Measurements from ENCODE around the gene SOX1.
A peak's percentile ranks its signal among the peaks of the same experiment; 100 is the strongest.

- TF ChIP-seq CTCF (IDR thresholded peaks at IDR 0.05) (no peak), EZH2phosphoT487 (IDR thresholded peaks at IDR 0.05) (no peak), EZH2 (IDR thresholded peaks at IDR 0.05) (peak; percentile 8)
Measured at GRCh38 chr13:112105892-112106291, 38.9 kb downstream of the SOX1 start.
